RWPE1 (cell line): ENCODE measurements around the gene PHYKPL.
A peak's percentile ranks its signal among the peaks of the same experiment; 100 is the strongest.

ENCODE experiments used
- CTCF ChIA-PET: fragments of 350-600 bp; sonication (Branson Sonifier 250); formaldehyde crosslinking; extraction: SDS; loops from one replicate; lab custom pipeline; 2021; lab: Yijun Ruan, JAX
- POLR2A ChIA-PET: fragments of 400-600 bp; formaldehyde crosslinking; extraction: SDS; loops from one replicate; lab custom pipeline; 2020; ENCODE audit warnings: antibody characterized with exemption; ENCODE audit not compliant: low non-redundant PET; lab: Yijun Ruan, JAX
- DNase-seq: peaks from one replicate; pipeline ENCODE4 v3.0.0; 2012; ENCODE audit warnings: low spot score
- H3K27ac ChIP-seq: fragments of 450-650 bp; 2 replicates; pipeline ENCODE4 v1.5.1; 2017
- CTCF ChIP-seq: fragments of 450-650 bp; conservative IDR thresholded peaks from 2 replicates; pipeline ENCODE4 v1.5.1; 2017; ENCODE audit warnings: low read depth, mild to moderate bottlenecking

PHYKPL gene

GRCh38 chr5:178209334-178210072, 23.1 kb downstream of the PHYKPL start:
- DNase-seq: no peak
- H3K27ac ChIP-seq: peak overlapping the region; percentile 60
- TF ChIP-seq CTCF: no peak
- ChIA-PET POLR2A (no interaction called here), CTCF (interaction anchor here (0.6 kb wide), 1 partner anchor 1851 kb away, joined by 3 read pairs; no protein-coding TSS in a partner anchor)

- peak overlapping the region; percentile 60 for H3K27ac ChIP-seq
- POLR2A ChIA-PET: no interaction called here
These were observed 23.9 kb downstream of the PHYKPL start for GRCh38 chr5:178208540-178209227.

GRCh38 chr5:178207917-178208280, 24.7 kb downstream of the PHYKPL start:
- DNase-seq: no peak
- no peak for TF ChIP-seq CTCF
- peak overlapping the region; percentile 76 for H3K27ac ChIP-seq
- ChIA-PET POLR2A (interaction anchor here (0.7 kb wide), 1 partner anchor 54 kb away, joined by 3 read pairs; the partner anchor contains the start of gene NHP2), CTCF (interaction anchor here (0.7 kb wide), 1 partner anchor 13 kb away, joined by 4 read pairs; no protein-coding TSS in a partner anchor)

More at GRCh38 chr5:178208540-178209227, 23.9 kb downstream of the PHYKPL start:
- TF ChIP-seq CTCF: no peak
- CTCF ChIA-PET: interaction anchor here (0.7 kb wide), 1 partner anchor 32 kb away, joined by 3 read pairs; no protein-coding TSS in a partner anchor
- DNase-seq: no peak

GRCh38 chr5:178207183-178207916, 25.3 kb downstream of the PHYKPL start:
- peak overlapping the region; percentile 76 for H3K27ac ChIP-seq
- TF ChIP-seq CTCF: no peak
- ChIA-PET CTCF (interaction anchor here (0.7 kb wide), 1 partner anchor 14 kb away, joined by 4 read pairs; no protein-coding TSS in a partner anchor), POLR2A (interaction anchor here (0.7 kb wide), 1 partner anchor 54 kb away, joined by 3 read pairs; the partner anchor contains the start of gene NHP2)
- no peak for DNase-seq

- ChIA-PET POLR2A (no interaction called here), CTCF (interaction anchor here (0.7 to 1.2 kb wide), 3 partner anchors 37 to 131 kb away, joined by 3 to 6 read pairs (median 4); no protein-coding TSS in a partner anchor)
- DNase-seq: no peak
- peak overlapping the region; percentile 76 for H3K27ac ChIP-seq
- TF ChIP-seq CTCF: no peak
These were observed 26.2 kb downstream of the PHYKPL start for GRCh38 chr5:178206166-178207101.
